Frontal cortex (tissue), 4 donors: Measurements from ENCODE around the gene NIFK. TPM values are rescaled to one million over a fixed set of nuclear protein-coding genes. Genes with fewer than 3 reads are reported as not detected.
"Not testable (repeated sequence)": the region's sequence is repeated elsewhere in the genome, so short reads cannot be mapped to it uniquely, and the experiment has no call there.

ENCODE experiments used
- DNase-seq, 2 donors: peaks; one replicate each; pipeline ENCODE4 v3.0.0; 2012; ENCODE audit warnings: low spot score in 2 of 2
- FAIRE-seq: peaks from 2 replicates; lab custom pipeline; 2012; peaks lifted over from hg19 to GRCh38; lab: Jason Lieb, UNC
- total RNA-seq: library from RNA; depleted of rRNA; stranded (reverse); fragments of >200 nt; gene quantifications from one replicate; pipeline ENCODE4 v1.2.3, GENCODE V29; 2014
- donor health status: control.
- donor health status: control.
- donor health status: control.

The NIFK gene
- total RNA-seq, 1 donor from 2014 or later, result 53.8 TPM

- DNase-seq (no peak), FAIRE-seq (no peak)
Observed at GRCh38 chr2:121735518-121736074, 1.1 kb downstream of the NIFK start.

- not testable (repeated sequence) for DNase-seq, FAIRE-seq
Observed at GRCh38 chr2:121734544-121734943, 2.1 kb downstream of the NIFK start.

GRCh38 chr2:121731366-121731765 lies 5.3 kb downstream of the NIFK start:
- DNase-seq, result no peak
- no peak for FAIRE-seq

GRCh38 chr2:121727950-121728349 lies 8.7 kb downstream of the NIFK start:
- DNase-seq (no peak), FAIRE-seq (no peak)

GRCh38 chr2:121727332-121727731 lies 9.3 kb downstream of the NIFK start:
- DNase-seq, result no peak
- FAIRE-seq, result no peak

GRCh38 chr2:121723316-121723715 lies 13.4 kb downstream of the NIFK start:
- no peak for DNase-seq
- no peak for FAIRE-seq

GRCh38 chr2:121722479-121722878 lies 14.2 kb downstream of the NIFK start:
- DNase-seq (no peak), FAIRE-seq (no peak)

GRCh38 chr2:121721926-121722325 lies 14.7 kb downstream of the NIFK start:
- FAIRE-seq (no peak), DNase-seq (no peak)

GRCh38 chr2:121717529-121717928 lies 19.1 kb downstream of the NIFK start:
- DNase-seq (no peak), FAIRE-seq (no peak)

- no peak for FAIRE-seq
- DNase-seq, result no peak
Observed at GRCh38 chr2:121716126-121716525, 20.5 kb downstream of the NIFK start.

GRCh38 chr2:121711481-121711880 lies 25.2 kb downstream of the NIFK start:
- not testable (repeated sequence) for FAIRE-seq

GRCh38 chr2:121710470-121711170 lies 26.1 kb downstream of the NIFK start:
- FAIRE-seq, result no peak
- no peak for DNase-seq

More at GRCh38 chr2:121711481-121711880, 25.2 kb downstream of the NIFK start:
- DNase-seq, result not testable (repeated sequence)

- no peak for FAIRE-seq
- no peak for DNase-seq
Observed at GRCh38 chr2:121709776-121710469, 26.8 kb downstream of the NIFK start.

GRCh38 chr2:121707920-121708361 lies 28.7 kb downstream of the NIFK start:
- FAIRE-seq, result no peak
- DNase-seq, result no peak

- FAIRE-seq (no peak), DNase-seq (no peak)
Observed at GRCh38 chr2:121707344-121707919, 29.2 kb downstream of the NIFK start.

- FAIRE-seq, result no peak
- no peak for DNase-seq
Observed at GRCh38 chr2:121705958-121706357, 30.7 kb downstream of the NIFK start.

GRCh38 chr2:121705390-121705789 lies 31.3 kb downstream of the NIFK start:
- FAIRE-seq (no peak), DNase-seq (no peak)

- FAIRE-seq, DNase-seq: not testable (repeated sequence)
Observed at GRCh38 chr2:121701761-121702160, 34.9 kb downstream of the NIFK start.

- FAIRE-seq, result no peak
- DNase-seq, result no peak
Observed at GRCh38 chr2:121699421-121700333, 37.0 kb downstream of the NIFK start.
